GM19467 (cell line): ENCODE data around the gene SEL1L2.

Experiments
- ATAC-seq: cut with Tn5 transposase; IDR thresholded peaks from one replicate; pipeline ENCODE4 v1.9.1; 2021; ENCODE audit warnings: mild to moderate bottlenecking, moderate library complexity; ENCODE audit not compliant: unreplicated experiment

The SEL1L2 gene

DNA sequence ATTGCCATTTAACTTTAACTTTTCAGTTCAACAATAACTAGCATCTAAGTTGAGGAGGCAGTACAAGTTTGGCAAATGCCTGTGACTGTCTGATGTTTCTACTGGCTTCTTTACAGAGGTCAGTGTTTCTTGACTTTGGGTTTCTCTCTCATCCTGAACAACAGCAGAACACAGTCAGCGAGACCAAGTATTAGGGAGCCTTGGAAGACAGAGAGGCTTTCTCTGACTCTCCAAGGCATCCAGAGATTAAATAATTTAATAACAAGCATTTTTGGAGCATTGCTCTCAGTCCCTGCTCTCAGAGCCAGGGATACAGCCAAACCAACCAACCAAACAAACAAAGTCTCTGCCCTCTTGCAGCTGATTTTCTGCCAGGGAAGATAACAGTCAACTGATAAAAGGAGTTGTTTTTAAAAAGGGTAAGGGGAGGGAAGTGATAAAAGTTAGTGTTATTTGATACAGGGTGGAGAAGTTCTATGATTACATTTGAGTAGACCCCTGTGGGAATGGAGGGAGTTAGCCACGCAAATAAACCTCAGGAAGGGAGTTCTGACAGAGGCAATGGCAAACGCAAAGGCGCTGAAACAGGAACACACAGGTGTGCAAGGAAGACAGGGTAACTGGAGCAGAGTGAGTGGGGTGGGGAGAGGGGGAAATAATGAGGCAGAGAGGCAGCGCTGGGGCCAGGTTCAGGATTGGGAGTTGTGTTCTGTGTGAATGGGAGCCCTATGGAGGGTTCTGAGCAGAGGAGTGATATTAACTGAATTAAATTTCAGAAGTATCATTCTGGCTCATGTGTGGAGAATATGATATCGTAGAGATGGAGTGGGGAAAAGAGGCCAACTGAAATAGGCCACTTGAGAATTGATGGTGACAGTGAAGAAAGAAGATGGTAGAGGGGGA lies 55.2 kb downstream of the SEL1L2 start:
- ATAC-seq, result no peak

DNA sequence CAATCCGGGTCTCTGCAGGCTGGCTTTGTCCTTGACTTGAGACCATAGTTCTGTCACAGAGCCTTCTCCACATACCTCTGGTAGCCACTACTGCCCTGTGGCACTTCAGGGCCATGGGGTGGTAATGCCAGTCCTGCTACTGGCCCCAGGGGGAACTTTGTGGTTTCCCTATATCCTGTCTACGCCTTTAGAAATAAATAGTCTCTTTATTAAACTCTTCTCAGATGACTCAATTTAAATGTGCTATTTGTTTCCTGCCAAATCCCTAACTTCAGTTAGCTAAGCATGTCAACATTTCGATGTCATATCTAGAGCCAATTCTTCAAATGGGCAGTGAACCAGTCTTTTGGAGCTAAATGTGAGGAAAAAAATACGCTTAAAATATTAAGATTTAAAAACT lies 60.1 kb downstream of the SEL1L2 start:
- ATAC-seq, result no peak

DNA sequence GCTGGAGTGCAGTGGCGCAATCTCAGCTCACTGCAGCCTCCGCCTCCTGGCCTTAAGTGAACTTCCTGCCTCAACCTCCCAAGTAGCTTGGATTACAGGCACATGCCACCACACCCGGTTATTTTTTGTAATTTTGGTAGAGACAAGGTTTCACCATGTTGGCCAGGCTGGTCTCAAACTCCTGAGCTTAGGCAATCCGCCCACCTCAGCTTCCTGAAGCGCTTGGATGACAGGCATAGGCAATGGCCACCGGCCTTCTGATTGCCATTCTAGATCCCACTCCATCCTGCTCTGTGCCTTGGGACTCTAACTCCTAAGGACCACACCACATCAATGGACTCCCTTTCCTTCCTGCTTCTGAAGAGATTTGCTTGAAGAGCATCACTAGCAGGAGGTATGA lies 60.6 kb downstream of the SEL1L2 start:
- no peak for ATAC-seq

DNA sequence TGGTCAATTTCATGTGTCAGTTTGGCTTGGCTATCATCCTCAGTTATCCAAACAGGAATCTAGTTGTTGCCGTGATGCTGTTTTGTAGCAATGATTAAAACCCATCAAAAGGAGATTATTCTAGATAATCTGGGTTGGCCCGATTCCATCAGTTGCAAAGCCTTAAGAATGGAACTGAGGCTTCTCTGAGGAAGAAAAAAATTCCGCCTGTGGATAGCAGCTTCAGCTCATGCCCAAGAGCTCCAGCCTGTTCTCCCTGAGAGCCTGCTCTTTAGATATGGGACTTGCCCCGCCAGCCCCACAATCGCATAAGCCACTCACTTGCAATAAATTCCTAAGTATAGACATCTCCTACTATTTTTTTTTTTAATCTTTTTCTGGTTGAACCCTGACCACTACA lies 61.5 kb downstream of the SEL1L2 start:
- no peak for ATAC-seq

DNA sequence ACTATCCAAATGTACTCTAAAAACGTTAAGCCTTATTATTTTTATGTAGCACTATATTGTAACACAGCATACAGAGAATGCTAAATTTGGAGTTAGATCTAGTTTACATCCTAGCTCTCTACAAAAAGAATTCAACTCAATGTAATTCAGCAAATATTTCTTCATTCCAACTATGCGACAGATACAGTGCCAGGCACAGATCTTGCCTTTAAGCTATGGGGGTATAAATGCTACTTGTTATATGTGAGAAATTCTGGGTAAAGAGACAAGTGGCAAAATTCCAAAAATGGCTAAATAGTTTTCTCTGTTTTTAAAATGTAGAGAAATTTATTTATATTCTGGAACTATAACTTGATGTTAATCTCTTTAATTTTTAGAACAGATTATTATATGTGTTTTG lies 63.2 kb downstream of the SEL1L2 start:
- ATAC-seq, result no peak

DNA sequence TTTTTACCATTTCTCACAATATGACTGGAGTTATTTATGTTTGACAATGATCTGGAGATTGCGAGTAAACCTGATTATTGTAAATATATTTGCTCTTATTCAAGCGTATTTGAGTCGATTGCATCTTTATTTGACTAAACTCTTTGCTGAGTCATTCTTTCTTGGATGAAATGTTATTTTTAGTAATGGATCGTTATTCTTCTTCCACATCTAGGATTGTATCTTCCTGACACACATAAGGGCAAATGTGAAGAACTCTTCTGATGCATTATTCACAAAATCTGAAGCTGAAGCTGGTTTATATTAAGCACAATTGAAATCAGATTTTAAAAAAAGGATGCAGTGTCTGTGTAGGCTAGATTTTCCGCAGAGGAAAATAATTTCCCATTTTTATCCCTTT lies 68.2 kb downstream of the SEL1L2 start:
- ATAC-seq, result no peak

DNA sequence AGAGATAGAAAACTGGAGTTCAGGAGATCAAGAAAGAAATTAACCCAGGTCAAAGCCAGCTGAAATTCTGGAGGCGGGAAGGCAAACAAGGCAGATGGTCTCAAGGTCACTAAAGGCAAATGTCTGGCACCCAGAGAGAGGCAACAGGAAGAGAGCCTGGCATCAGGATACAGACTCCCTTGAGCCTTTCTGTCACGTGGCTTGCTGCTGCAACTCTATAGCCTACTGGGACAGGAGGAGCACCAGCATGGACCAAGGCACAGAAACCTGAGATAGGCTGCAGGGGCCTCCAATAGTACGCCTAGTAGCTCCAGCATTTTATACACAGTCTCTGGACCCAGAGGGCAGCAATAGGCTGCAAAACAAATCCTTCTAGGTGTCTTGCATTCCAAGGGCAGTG lies 75.1 kb downstream of the SEL1L2 start:
- no peak for ATAC-seq

DNA sequence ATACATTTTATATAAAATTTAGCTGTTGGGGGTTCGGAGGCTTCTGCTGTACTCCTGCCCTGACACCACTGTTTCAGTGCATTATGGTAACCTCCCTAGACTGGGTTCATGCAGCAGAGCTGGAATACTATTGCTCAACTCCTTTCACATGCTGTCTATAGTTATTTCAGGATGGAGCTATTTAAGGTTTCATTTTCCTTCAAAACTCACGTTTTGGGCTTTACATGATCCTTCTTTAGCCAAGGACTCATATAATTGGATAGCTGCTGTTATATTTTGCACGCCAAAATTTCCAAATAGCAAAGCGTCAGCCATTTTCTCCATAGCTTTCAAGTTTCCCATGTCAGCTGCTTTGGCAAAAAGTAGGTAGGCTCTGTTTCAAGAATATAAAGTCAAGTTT lies 76.8 kb downstream of the SEL1L2 start:
- no peak for ATAC-seq

DNA sequence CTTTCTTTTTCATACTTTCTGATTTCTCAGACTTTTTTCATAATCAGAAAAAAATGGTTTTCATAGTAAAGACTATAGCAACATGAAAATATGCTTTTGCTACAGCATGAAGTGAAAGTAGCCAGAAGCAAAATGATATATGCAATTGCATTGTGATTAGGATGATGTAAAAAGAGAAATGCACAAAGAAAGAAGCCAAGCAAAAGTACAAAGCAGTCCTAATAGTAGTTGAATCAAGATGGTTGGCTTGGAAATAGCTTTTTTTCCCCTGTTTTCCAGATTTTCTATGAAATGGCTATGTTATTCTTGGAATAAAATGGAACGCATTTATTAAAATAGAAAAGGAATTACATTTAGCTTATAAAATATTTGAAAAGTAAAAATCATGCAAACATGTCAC lies 77.3 kb downstream of the SEL1L2 start:
- no peak for ATAC-seq

DNA sequence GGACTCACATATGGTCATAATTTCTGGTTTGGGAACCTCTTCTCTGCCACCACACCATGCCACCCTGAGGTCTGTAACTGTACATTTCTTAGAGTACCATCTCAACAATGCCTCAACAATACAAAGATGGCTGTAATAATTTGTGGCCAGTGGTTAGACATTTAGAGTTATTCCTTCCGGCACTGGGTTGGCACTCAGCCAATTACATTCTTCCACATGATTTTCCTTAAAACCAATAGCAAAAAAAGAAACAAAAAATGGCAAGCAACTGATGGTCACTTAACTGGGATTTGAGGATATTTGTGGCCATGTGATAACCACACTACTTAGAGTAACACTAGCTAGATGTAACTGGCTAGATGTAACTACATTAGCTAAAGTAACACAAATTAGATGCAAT lies 79.9 kb downstream of the SEL1L2 start:
- no peak for ATAC-seq

DNA sequence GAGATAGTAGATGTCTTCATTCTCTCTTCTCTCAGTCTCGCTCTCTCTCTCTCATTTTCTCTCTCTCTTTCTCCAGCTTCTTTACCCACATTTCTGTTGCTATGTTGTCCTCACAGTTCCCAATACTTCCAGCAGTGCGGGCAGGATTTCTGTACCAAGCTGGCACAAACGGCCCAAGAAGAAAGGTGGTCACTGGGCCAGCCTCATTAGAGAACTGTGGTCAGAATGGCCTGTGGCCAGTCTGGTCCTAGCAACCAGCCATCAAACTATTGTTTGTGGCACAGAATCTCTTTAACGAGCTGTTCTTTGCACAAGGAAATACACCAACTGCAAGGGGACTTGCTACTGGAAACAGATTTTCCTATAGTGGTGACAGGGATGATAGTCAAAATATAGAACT lies 81.3 kb downstream of the SEL1L2 start:
- no peak for ATAC-seq

DNA sequence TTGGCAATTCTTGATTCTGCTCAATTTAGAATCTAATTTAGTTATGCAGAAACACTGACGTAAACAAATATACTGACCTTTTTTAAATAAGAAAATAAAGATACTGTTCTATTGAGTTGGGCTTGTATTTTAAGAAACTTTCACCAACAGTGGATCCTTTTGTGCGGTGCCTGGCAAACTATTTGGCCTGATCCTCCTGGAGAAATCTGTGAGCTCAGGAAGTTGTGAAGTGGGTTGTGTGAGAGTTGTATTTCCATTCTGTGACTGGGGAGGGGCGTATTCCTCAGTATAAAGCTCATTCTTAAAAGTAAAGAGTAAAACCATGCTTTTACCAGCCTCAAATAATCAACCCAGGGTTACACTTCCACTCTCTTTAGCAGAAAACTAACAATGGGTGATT lies 85.6 kb downstream of the SEL1L2 start:
- ATAC-seq, result no peak

DNA sequence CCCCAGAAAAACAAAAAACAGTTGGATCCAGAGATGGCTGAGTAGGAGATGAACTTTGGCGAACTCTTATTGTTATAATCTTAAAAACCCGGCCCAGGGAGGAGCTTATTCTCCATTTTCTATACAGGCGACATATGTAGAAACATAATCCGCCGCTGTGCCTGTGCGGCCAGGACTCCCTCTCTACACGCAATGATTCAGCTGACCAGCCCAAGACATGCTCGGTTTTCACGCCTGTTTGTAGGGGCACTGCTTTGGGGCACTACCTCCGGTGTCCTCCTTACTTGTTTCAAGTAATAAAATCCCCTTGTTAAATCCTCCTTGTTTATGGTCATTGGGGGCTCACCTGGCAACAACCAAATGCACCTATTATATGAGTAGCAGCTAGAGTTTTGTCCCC lies 89.9 kb downstream of the SEL1L2 start:
- ATAC-seq, result no peak

DNA sequence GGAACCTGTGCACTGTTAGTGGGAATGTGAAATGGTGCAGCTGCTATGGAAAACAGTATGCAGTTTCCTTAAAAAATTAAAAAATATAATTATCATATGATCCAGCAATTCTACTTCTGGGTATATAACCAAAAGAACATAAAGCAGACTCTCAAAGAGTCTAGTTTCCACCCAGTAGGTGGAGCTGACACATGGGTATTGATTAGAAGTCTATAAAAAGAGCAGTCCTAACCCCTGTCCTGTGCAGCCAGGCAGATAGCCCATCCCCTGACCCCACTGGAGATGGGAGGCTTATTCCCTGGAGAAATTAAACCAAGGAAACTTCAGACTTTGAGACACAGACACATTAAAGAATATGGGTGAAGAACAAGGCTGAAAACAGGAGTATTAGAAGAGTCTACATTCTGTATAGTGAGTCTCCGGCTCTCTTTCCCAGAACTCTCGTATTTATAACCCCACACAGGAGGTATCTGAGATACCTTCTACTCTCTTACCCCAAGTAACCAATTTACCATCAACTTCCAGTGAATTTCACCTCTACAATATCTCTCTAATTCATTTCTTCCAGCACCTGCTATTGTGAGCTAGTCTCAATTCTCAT lies 92.3 kb downstream of the SEL1L2 start:
- ATAC-seq, result no peak

DNA sequence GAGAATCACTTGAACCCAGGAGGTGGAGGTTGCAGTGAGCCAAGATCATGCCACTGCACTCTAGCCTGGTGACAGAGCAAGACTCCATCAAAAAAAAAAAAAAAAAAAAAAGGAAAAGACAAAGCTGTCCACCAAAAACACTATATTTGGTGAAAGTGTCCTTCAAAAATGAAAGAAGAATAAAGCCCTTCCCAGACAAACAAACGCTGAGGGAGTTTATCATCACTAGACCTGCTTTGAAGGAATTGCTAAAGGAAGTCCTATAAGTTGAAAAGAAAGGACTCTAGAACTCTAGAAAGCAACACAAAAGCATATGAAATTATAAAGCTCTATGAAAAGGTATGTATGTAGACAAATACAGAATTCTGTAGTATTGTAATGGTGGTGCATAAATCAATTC lies 98.8 kb downstream of the SEL1L2 start:
- no peak for ATAC-seq

DNA sequence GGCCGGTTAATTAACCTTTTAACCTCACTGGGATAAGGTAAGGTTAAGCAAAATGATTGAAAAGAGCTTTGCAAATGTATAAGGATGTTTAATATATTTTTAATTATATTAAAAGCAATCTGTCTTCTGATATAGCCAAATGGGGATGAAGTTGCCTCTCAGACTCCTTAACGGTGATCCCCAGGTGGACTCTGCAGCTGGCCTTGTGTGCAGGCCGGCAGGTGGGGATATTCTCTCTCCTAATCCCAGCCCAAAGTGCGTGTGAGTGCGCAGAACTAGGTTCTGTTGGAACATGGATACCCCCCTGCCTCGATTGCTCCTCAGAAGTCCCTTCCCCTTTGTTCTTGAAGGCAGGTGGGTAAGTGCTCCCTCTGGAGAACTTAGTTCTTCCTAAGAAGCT lies 105.6 kb downstream of the SEL1L2 start:
- no peak for ATAC-seq

DNA sequence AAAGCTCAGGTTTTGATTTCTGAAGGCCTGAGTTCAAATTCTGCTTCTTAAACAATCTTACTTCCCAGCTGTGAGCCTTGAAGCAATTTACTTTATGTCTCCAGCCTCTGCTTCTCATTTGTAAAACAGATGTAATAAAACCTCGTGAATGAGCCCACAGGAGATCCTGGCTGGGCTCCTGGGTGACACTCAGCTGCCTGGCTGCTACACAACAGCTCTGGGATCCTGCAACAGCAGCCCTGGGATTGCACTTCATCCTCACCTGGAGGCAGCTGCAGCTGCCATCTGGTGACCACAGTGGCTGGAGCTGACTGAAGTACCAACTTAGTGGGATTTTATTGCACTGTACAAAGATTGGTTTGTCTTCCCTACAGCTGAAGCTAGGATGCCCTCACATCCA lies 107.0 kb downstream of the SEL1L2 start:
- no peak for ATAC-seq

DNA sequence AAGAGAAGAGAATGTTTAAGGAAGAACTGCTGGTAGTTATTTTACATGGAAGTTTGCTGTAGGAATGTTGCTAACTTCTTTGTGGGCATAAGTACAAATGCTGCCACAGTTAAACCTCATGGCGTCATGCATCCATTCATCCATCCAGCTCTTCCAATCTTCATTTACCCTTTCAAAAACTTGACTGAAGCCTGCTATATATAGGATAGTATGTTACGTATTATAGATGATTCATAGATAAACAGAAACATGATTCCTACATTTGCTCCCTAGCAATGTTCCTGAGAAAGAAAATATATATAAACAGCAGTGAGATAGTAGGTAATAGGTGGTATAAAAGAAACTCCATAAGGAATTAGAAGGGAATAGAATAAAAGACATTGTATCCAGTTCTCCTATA lies 111.8 kb downstream of the SEL1L2 start:
- ATAC-seq, result no peak

DNA sequence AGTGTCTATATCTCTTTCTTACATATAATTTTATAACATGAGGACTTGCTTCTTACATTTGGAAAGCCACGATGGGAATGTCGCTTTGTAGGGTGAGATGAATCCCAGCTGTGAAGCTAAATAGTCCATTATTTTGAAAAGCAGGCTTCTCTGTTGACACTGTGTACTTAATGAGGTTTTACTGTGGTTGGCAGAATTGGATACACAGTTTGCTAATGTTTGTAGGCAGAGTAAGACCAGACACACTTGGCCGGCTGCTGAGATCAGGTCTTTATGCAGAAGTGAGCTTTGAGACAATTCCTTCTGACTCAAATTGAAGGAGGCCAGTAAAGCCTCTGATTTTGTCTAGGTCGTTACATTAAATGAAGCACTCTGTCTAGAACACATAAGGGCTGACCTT lies 112.6 kb downstream of the SEL1L2 start:
- no peak for ATAC-seq

DNA sequence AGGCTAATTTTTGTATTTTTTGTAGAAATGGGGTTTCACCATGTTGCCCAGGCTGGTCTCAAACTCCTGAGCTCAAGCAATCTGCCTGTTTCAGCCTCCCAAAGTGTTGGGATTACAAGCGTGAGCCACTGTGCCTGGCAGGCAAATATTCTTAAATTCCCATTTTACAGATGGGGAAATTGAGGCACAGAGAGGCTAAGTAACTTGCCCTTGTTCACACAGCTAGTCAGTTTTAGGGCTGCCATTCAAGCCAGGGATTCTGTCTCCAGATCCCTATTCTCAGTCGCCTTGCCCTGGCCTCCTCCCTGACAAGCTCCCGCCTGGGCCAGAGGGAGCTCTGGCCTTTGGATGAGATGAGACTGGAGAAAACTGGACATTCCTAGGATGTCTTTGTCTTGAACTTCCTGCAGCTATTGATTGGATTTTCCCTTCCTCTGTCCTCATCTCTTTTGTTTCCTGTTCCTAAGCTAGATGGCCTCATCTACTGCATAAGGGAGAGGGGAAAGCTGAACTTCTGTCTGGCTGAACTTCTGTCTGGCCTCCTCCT lies 115.1 kb downstream of the SEL1L2 start:
- ATAC-seq, result no peak

DNA sequence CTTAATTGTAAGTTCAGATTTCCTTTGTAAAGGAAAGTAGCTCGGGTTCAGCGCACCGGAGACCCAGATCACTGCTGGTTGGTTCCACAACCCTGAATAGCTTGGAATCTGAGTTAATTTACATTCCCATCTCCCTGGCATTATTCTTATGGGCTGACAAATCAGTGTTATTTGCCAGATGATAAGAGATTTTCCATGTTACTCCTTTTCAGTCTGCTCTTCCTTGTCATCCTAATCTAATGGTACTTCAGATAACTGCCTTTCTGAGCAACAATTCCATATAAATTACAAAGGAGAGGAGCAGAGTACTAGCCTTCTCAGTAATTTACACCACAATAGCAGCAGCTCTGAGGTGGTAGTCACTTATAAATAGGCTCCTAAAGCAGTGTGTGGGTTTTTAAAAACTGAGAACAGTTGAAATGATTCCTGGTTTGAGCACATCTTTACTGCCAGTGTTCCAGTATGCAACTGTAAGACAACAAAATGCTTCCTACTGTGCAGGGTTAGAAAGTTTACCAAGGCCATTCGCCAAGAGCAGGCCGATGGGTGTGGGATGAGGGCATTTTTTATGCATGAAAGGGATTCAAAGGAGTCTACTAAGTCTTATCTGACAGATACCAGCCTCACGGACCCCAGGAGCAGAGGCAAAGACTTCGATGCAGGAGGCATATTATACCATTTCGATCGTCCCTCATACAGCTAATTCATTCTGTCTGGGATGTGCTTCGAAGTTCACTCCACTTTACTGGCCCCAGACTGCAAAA lies 115.8 kb downstream of the SEL1L2 start:
- no peak for ATAC-seq

DNA sequence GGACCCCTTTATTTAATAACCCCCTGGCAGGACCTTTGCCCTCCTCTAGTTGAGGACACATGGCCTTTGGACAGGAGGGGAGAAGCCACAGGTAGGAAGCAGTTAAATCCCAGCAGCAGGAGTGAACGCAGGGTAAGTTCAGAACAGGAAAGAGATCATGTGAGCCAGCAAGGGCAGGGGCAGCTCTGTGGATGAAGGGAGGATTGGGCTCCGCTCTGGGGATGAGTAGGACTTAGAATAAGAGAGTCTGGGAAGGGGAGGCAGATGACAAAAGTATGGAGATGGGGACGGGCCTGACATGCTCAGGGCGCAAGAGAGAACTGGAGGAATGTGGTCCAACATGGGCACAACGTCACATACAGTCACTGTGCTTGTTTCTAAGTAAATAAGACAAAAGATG lies 116.6 kb downstream of the SEL1L2 start:
- ATAC-seq, result no peak
